GM19438 (cell line): ENCODE results near the gene ITFG1.
A peak's percentile ranks its signal among the peaks of the same experiment; 100 is the strongest.

ENCODE experiments used
- ATAC-seq: cut with Tn5 transposase; IDR thresholded peaks from one replicate; pipeline ENCODE4 v1.9.1; 2021; ENCODE audit warnings: low read depth; ENCODE audit not compliant: unreplicated experiment

Gene ITFG1

GRCh38 chr16:47431960-47432359 is 28.9 kb downstream of the ITFG1 start:
- no peak for ATAC-seq

- ATAC-seq = no peak
Measured at GRCh38 chr16:47426806-47427205, 34.1 kb downstream of the ITFG1 start.

- ATAC-seq = no peak
Measured at GRCh38 chr16:47424846-47425245, 36.0 kb downstream of the ITFG1 start.

DNA sequence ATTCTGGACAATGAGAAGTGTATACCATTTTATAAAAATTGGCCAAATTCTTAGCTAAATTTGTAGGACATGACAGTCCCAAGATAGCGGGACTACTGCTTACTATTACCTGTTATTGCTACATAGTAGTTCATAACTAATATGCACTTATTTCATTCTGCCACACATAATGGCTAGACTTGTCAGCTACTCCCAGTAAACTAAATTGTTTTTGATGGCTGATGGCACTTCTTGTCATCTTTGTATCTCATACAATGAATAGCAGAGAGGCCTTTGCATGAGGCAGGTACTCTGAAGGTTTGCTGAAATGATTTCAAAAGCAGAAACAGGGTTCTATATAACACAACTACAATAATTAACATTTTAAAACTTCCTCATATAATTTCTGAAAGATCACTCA is 44.0 kb downstream of the ITFG1 start:
- no peak for ATAC-seq

GRCh38 chr16:47413041-47413440 is 47.8 kb downstream of the ITFG1 start:
- ATAC-seq = no peak

DNA sequence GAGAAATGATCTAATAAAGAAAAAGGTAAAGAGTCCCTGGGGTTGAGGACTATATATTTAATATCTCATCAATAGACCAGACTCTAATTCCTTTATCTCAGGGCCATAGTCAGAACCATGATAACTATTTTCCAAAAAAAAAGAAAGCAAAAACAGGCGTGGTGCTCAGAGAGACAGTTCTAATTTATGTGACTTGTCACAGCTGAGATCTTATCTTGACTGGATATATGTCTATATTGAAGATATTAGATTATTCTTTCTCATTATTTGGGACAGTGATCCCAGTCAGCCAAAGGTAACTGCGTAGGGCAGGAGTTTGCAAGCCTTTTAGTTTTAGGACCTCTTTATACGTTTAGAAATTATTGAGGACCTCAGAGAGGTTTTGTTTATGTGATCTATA is 52.4 kb downstream of the ITFG1 start:
- ATAC-seq = no peak

GRCh38 chr16:47395733-47396498 is 64.9 kb downstream of the ITFG1 start:
- ATAC-seq = no peak

GRCh38 chr16:47392081-47392480 is 68.8 kb downstream of the ITFG1 start:
- ATAC-seq = peak; percentile 93

DNA sequence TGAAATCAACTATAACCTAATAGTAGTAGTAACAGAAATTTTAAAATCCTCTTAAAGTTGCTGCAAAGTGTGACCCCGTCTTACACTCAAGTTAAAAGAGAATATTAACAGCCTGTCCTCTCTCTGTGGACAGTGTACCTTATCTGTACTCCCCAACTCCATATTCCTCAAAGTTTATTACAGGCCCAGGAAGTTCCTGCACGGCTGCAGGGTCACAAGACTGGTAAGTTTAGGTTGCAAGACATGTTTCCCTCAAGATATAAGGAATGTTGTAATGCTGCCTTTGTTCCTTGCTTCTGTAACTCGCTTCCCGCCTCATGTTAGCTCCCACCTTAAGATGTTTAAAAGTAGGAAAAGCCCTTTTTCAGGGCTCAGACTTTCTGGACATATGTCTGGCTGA is 72.2 kb downstream of the ITFG1 start:
- ATAC-seq = no peak

DNA sequence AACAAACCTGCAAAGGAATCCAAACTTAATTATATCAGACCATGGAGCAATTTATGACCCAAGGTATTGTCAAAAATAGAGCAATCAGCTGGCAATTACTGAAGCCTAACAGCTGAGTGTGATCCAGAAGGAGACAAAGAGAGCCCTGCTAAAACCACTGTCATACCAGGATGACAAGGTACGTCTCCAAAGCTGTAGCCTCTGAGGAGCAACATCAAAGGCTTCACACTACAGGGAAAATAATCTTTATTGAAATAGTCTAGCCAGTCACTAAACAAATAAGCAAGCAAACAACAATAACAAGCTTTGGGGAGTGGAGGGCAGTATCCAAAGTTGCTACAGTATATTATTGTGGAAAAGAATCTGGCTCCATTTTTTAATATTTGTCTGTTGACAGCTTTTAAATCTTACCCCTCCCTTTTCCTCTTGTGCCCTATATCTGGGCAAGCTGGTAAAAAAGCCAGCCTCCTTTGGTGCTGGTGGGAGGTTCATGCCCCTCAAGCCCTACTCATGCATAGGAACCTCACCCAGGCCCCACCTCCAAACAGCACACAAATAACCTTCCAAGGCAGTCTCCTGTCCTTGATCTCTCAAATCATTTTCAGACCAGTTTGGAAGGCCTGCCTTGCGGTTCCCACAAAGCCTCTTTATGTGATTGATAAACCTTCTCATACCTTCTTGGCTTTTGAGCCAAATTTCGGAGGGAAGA is 73.7 kb downstream of the ITFG1 start:
- ATAC-seq = no peak

DNA sequence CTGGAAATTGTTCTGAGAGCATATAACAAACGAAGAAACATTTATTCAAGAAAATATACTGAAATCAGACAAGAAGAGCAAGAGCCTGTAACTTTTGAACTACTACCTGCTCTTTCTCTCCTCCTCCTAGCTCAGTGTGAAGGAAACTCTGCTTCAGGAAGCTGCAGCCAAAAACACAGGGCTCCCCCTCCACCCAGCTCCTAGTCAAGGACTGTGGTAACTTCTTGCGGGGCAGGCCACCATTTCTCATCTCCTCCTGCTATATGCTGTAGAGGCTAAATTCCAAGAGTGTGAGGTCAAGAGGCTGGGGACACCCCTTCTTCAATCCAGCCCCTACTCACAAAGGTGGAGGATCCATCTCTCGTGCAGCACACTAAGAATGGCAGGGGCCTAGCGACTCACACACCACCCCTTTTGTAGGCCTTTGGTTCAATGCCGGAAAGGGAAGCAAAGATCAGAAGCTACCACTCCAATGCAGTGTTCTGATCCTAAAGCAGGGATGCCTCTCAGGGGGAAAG is 74.6 kb downstream of the ITFG1 start:
- no peak for ATAC-seq

DNA sequence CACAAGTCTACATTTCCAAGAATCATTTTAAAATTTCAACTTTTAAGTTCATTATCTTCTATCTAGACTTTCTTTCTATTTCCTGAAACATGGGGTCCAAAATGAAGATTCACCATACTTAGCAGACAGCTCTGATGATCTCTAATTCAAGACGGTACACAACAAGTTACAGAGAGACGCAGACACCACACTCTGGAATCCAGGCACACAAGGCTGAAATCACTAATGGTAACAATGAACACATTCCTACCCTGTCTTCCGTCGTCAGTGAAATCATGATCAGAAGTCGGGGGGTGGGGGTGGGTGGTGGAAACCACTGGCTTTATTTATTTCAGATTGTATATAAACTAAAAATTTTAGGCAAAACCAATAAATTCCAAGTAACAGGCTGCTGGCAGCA is 78.5 kb downstream of the ITFG1 start:
- no peak for ATAC-seq

GRCh38 chr16:47377154-47377553 is 83.7 kb downstream of the ITFG1 start:
- no peak for ATAC-seq

- no peak for ATAC-seq
Measured at GRCh38 chr16:47375423-47375822, 85.4 kb downstream of the ITFG1 start.

GRCh38 chr16:47374629-47375028 is 86.2 kb downstream of the ITFG1 start:
- no peak for ATAC-seq

- ATAC-seq = no peak
Measured at GRCh38 chr16:47371271-47372014, 89.4 kb downstream of the ITFG1 start.

- no peak for ATAC-seq
Measured at GRCh38 chr16:47370536-47370935, 90.3 kb downstream of the ITFG1 start.

DNA sequence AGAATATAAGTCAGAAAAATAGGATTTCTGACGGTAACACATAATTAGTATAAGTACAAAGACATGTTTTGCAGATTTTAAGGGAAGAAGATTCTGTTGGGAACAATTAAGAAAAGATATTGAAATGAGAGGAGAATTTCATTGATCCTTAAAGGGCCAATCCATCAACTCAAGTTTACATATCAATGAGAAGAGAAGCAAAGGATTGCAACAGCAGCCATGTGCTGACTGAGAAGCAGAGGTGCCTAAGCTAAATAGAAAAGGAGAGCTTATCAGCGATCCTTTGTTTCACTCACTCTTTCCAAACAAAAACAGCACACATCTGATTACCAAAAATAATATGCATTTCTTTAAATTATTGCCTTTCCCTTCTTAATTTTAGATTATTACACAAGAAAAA is 94.6 kb downstream of the ITFG1 start:
- no peak for ATAC-seq

DNA sequence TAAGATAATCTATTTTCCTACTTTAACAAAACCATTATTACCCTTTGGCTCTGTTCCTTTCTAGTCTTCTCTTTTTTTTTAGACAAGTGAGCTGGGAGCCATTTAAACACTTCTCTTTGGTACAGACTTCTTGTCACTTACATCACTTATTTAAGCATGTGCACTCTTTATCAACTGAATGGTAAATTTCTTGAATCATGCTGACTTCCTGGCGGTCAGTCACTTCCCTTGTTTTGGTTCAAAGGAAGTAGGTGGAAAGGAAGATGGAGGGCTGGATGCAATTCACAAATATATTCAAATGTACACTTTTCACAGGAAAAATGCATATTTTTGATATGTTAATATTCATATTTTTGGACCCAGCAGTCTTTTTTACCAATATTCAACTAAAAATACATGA is 97.1 kb downstream of the ITFG1 start:
- ATAC-seq = no peak

DNA sequence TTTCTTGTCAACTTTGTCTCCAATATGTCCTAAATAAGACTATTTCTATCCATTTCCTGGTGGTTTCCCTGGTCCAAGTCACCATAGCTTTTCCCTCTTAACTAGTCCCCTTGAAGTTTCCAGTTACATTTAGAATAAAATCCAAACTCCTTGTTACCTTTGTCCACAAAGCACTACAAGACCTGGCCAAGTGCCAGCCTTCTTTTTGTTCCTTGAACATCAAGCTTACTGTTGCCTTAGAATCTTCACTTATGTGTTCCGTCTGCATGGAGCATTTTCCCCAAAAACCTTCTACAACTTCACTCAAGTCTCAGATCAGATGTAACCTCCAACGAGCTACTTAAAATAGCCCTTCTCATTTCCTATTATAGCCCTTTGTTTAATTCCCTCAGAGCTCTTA is 101.4 kb downstream of the ITFG1 start:
- ATAC-seq = no peak

GRCh38 chr16:47358816-47359215 is 102.0 kb downstream of the ITFG1 start:
- ATAC-seq = no peak
